PC-3 (cell line): Measurements from ENCODE around the gene ARHGAP6. TPM values are rescaled to one million over a fixed set of nuclear protein-coding genes. Genes with fewer than 3 reads are reported as not detected.
A peak's percentile ranks its signal among the peaks of the same experiment; 100 is the strongest.
"Not testable (repeated sequence)": the region's sequence is repeated elsewhere in the genome, so short reads cannot be mapped to it uniquely, and the experiment has no call there.

Experiments
- ATAC-seq: fragments of 200-7000 bp; cut with Tn5 transposase; 2 replicates; pipeline ENCODE4 v1.9.1; 2020; ENCODE audit warnings: mild to moderate bottlenecking, moderate library complexity
- BruUV-seq: library from RNA; stranded (reverse); fragments of 400-500 nt; replicated peaks from 2 replicates; lab custom pipeline; 2021; lab: Mats Ljungman, UMichigan
- CTCF ChIA-PET: fragments of 300-600 bp; sonication (Branson Sonifier 250); formaldehyde crosslinking; loops from one replicate; lab custom pipeline; 2022; ENCODE audit warnings: antibody characterized with exemption; lab: Charles Lee
- POLR2A ChIA-PET: fragments of 300-600 bp; sonication (Branson Sonifier 250); formaldehyde crosslinking; loops from one replicate; lab custom pipeline; 2022; ENCODE audit warnings: antibody characterized with exemption; ENCODE audit not compliant: unreplicated experiment; lab: Charles Lee
- DNase-seq: peaks from one replicate; pipeline ENCODE4 v3.0.0-alpha.2; 2015
- H2AFZ ChIP-seq: fragments of 300-600 bp; sonication (generic); 2 replicates; pipeline ENCODE4 v1.6.0; 2016; ENCODE audit warnings: antibody characterized with exemption, low read length
- H3F3A ChIP-seq: fragments of 300-600 bp; sonication (generic); one replicate; pipeline ENCODE4 v1.6.0; 2017; ENCODE audit warnings: antibody characterized with exemption, low read length, control low read depth, mild to moderate bottlenecking; ENCODE audit not compliant: unreplicated experiment
- H3K27ac ChIP-seq: fragments of 300-600 bp; sonication (generic); 2 replicates; pipeline ENCODE4 v1.5.1; 2016; ENCODE audit warnings: mild to moderate bottlenecking, low read length
- H3K27me3 ChIP-seq: fragments of 300-600 bp; sonication (generic); 2 replicates; pipeline ENCODE4 v1.6.1; 2016; ENCODE audit warnings: low read length, mixed read lengths
- H3K36me3 ChIP-seq: fragments of 300-600 bp; sonication (generic); 2 replicates; pipeline ENCODE4 v1.6.1; 2016; ENCODE audit warnings: low read depth, mixed run types, low read length, mixed read lengths
- H3K4me1 ChIP-seq: fragments of 300-600 bp; sonication (generic); 2 replicates; pipeline ENCODE4 v1.5.1; 2016; ENCODE audit warnings: low read length; ENCODE audit not compliant: insufficient read depth
- H3K4me2 ChIP-seq: fragments of 300-600 bp; sonication (generic); 2 replicates; pipeline ENCODE4 v1.6.0; 2016; ENCODE audit warnings: low read length
- H3K4me3 ChIP-seq: fragments of 300-600 bp; sonication (generic); 2 replicates; pipeline ENCODE4 v1.5.1; 2016; ENCODE audit warnings: mild to moderate bottlenecking, low read length, mixed read lengths
- H3K79me2 ChIP-seq: fragments of 300-600 bp; sonication (generic); 2 replicates; pipeline ENCODE4 v1.6.1; 2017; ENCODE audit warnings: low read length, mixed read lengths
- H3K9ac ChIP-seq: fragments of 300-600 bp; sonication (generic); 2 replicates; pipeline ENCODE4 v1.6.0; 2016; ENCODE audit warnings: mild to moderate bottlenecking, low read length
- H3K9me2 ChIP-seq: fragments of 300-600 bp; sonication (generic); replicated peaks from 2 replicates; pipeline ENCODE4 v1.6.1; 2016; ENCODE audit warnings: mixed run types, low read length, mixed read lengths
- H3K9me3 ChIP-seq: fragments of 300-600 bp; sonication (generic); 2 replicates; pipeline ENCODE4 v1.6.1; 2016; ENCODE audit warnings: low read length, mixed read lengths
- H4K20me1 ChIP-seq: fragments of 300-600 bp; sonication (generic); 2 replicates; pipeline ENCODE4 v1.6.1; 2016; ENCODE audit warnings: low read length, mixed read lengths
- EZH2 ChIP-seq: fragments of 300-600 bp; sonication (generic); IDR thresholded peaks from one replicate; pipeline ENCODE4 v1.6.1; 2017; ENCODE audit warnings: antibody characterized with exemption, mild to moderate bottlenecking, low read length; ENCODE audit not compliant: unreplicated experiment
- EZH2phosphoT487 ChIP-seq: fragments of 300-600 bp; sonication (generic); IDR thresholded peaks from 2 replicates; pipeline ENCODE4 v1.6.1; 2018; ENCODE audit warnings: mild to moderate bottlenecking, antibody characterized with exemption, low read length, borderline replicate concordance
- intact Hi-C: fragments of 100-400 bp; cut with micrococcal nuclease; formaldehyde crosslinking; loops from 2 replicates; pipeline ENCODE4 v1.9.0; 2023
- total RNA-seq: library from RNA; depleted of rRNA; stranded (reverse); fragments of >200 nt; gene quantifications from 2 replicates; pipeline ENCODE4 v1.2.3, GENCODE V29; 2014
- TF ChIP-seq, protein P1 (sequence below): fragments of 300-600 bp; sonication (generic); conservative IDR thresholded peaks from 2 replicates; pipeline ENCODE4 v1.5.1; 2017; ENCODE audit warnings: antibody characterized with exemption, low read depth, mild to moderate bottlenecking, low read length

Gene ARHGAP6
- total RNA-seq, 1 experiment from 2014 or later = 2.8 TPM

DNA sequence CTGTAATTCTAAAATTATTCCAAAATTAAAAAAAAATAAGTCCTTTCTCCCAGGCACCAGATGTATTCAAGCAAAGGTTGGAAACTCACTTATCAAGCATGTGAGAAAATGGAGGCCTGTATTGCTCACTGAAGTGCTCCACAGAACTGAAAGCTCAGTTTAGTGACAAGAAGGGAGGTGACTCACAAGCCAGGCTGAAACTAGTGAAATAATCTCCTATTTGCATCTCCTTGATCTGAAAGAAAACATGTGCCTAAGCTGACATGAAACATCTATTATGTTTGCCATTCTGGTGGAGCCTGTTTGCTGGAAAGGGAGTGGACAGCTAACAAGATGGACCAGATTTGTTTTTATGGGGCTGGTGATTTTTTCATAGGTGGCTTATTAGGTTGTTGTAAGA, 426.5 kb downstream of the ARHGAP6 start:
- Histone ChIP-seq H3K4me3 (no peak overlapping the region), H3K27ac (peak overlapping the region; percentile 78), H3K36me3 (no peaks in the 10 kb centered on the region), H3K9me2 (no peaks in the 10 kb centered on the region), H3K9me3 (no peaks in the 10 kb centered on the region), H3K9ac (no peak overlapping the region; the same call in 1 of the 2 replicates), H3K79me2 (no peaks in the 10 kb centered on the region), H3K27me3 (no peaks in the 10 kb centered on the region), H3K4me2 (no peak overlapping the region), H4K20me1 (no peaks in the 10 kb centered on the region), H2AFZ (no peak overlapping the region), H3K4me1 (peaks cover 15% of the 10 kb centered on the region), H3F3A (no peaks in the 10 kb centered on the region)
- ChIA-PET CTCF (no interaction called here), POLR2A (no interaction called here)
- TF ChIP-seq EZH2 (no peak), EZH2phosphoT487 (no peak)
- TF ChIP-seq, protein P1, sequence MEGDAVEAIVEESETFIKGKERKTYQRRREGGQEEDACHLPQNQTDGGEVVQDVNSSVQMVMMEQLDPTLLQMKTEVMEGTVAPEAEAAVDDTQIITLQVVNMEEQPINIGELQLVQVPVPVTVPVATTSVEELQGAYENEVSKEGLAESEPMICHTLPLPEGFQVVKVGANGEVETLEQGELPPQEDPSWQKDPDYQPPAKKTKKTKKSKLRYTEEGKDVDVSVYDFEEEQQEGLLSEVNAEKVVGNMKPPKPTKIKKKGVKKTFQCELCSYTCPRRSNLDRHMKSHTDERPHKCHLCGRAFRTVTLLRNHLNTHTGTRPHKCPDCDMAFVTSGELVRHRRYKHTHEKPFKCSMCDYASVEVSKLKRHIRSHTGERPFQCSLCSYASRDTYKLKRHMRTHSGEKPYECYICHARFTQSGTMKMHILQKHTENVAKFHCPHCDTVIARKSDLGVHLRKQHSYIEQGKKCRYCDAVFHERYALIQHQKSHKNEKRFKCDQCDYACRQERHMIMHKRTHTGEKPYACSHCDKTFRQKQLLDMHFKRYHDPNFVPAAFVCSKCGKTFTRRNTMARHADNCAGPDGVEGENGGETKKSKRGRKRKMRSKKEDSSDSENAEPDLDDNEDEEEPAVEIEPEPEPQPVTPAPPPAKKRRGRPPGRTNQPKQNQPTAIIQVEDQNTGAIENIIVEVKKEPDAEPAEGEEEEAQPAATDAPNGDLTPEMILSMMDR = no peak
- DNase-seq (peak; percentile 86), ATAC-seq (peak; percentile 95)
- intact Hi-C loops = no loop called here
- BruUV-seq = no TSS peak

DNA sequence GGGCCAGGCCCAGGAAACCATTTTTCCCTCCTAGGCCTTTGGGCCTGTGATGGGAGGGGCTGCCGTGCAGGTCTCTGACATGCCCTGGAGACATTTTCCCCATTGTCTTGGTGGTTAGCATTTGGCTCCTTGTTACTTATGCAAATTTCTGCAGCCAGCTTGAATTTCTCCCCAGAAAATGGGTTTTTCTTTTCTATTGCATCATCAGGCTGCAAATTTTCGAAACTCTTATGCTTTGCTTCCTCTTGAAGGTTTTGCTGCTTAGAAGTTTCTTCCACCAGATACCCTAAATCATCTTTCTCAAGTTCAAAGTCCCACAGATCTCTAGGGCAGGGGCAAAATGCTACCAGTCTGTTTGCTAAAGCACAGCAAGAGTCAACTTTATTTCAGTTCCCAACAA, 430.3 kb downstream of the ARHGAP6 start:
- POLR2A ChIA-PET = not testable (repeated sequence)

DNA sequence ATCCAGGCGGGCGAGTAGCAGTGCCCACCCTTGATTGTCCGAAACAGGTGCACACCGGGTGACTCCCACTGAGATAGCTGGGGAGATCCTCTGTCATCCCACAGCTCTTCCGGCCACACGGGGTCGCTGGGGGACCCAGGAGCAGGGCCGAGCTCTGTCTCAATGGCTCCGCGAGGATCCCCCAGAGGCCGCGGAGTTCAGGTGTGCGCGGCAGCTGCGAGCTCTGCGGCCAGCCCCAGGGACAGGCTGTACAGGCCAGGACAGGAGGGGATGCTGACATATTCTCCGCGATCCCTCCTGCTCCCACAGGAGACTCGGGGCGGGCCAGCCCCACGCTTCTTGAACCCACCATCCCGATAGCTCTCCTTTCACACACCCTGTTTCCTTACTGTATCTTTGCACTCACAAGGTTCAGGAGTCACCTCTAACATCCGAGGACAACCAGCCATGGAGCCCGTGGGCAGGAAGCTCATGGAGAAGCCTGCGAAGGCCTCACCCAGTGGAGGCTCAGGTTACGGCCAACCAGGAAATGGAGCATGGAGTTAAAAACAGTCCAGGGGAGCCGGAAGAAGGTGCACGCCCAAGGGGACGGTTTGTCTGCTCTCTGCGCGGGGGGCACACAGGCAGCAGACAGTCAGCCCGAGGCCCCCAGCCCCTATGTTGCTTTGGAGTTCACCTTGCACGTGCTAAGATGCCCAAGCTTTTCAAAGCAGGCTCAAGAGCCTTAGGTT, 450.4 kb downstream of the ARHGAP6 start:
- TF ChIP-seq EZH2 (no peak), EZH2phosphoT487 (no peak)
- TF ChIP-seq, protein P1 = no peak
- H3K9ac ChIP-seq = no peak overlapping the region
- H3K9me3 ChIP-seq = no peaks in the 10 kb centered on the region
- no peaks in the 10 kb centered on the region for H4K20me1 ChIP-seq
- no peaks in the 10 kb centered on the region for H3K4me1 ChIP-seq
- no peaks in the 10 kb centered on the region for H3K79me2 ChIP-seq
- ATAC-seq (no peak), DNase-seq (no peak)
- no peaks in the 10 kb centered on the region for H3K27me3 ChIP-seq
- no peaks in the 10 kb centered on the region for H3K9me2 ChIP-seq
- no peak overlapping the region for H3K4me2 ChIP-seq
- H2AFZ ChIP-seq = no peak overlapping the region
- H3K27ac ChIP-seq = no peak overlapping the region
- no peaks in the 10 kb centered on the region for H3F3A ChIP-seq
- CTCF ChIA-PET = no interaction called here
- intact Hi-C loops = no loop called here
- BruUV-seq = no TSS peak
- no peak overlapping the region for H3K4me3 ChIP-seq
- H3K36me3 ChIP-seq = no peaks in the 10 kb centered on the region
- POLR2A ChIA-PET = no interaction called here

More for the DNA sequence above, 430.3 kb downstream of the ARHGAP6 start:
- intact Hi-C loops, ATAC-seq, H3K9ac ChIP-seq, H3K4me3 ChIP-seq, H4K20me1 ChIP-seq, H3K4me2 ChIP-seq, BruUV-seq, H3K27ac ChIP-seq, DNase-seq, H3K27me3 ChIP-seq, H3F3A ChIP-seq, H2AFZ ChIP-seq, H3K79me2 ChIP-seq, H3K36me3 ChIP-seq, H3K9me2 ChIP-seq, H3K9me3 ChIP-seq, CTCF ChIA-PET: not testable (repeated sequence)
- H3K4me1 ChIP-seq = peaks cover 15% of the 10 kb centered on the region
